ENCODE results near the gene SLC27A3. TPM values are rescaled to one million over a fixed set of nuclear protein-coding genes. Genes with fewer than 3 reads are reported as not detected.
"Not testable (repeated sequence)": the region's sequence is repeated elsewhere in the genome, so short reads cannot be mapped to it uniquely, and the experiment has no call there.

Gene SLC27A3
- total RNA-seq, 1 donor from 2014 or later = 5.1 TPM

GRCh38 chr1:153764310-153764709 is 10.9 kb upstream of the SLC27A3 start:
- DNase-seq (ENCODE audit: low read depth) = no peak
- H3K4me3 ChIP-seq (ENCODE audit: low read depth, low read length) = no peak overlapping the region
- TF ChIP-seq CTCF (conservative IDR thresholded peaks at IDR 0.05; ENCODE audit: low read depth, low read length) = no peak

GRCh38 chr1:153766663-153767062 is 8.5 kb upstream of the SLC27A3 start:
- not testable (repeated sequence) for H3K4me3 ChIP-seq (ENCODE audit: low read depth, low read length); DNase-seq (ENCODE audit: low read depth)

- TF ChIP-seq CTCF (conservative IDR thresholded peaks at IDR 0.05; ENCODE audit: low read depth, low read length) = no peak
- DNase-seq (ENCODE audit: low read depth) = no peak
- no peak overlapping the region for H3K4me3 ChIP-seq (ENCODE audit: low read depth, low read length)
These were observed 7.7 kb upstream of the SLC27A3 start for GRCh38 chr1:153767519-153767918.

GRCh38 chr1:153768316-153769181 is 6.7 kb upstream of the SLC27A3 start:
- DNase-seq (ENCODE audit: low read depth) = no peak
- H3K4me3 ChIP-seq (ENCODE audit: low read depth, low read length) = no peak overlapping the region
- no peak for TF ChIP-seq CTCF (conservative IDR thresholded peaks at IDR 0.05; ENCODE audit: low read depth, low read length)

- no peak for DNase-seq (ENCODE audit: low read depth)
- H3K4me3 ChIP-seq (ENCODE audit: low read depth, low read length) = no peak overlapping the region
- TF ChIP-seq CTCF (conservative IDR thresholded peaks at IDR 0.05; ENCODE audit: low read depth, low read length) = no peak
These were observed 6.0 kb upstream of the SLC27A3 start for GRCh38 chr1:153769221-153769620.

- DNase-seq (ENCODE audit: low read depth) = no peak
- no peak overlapping the region for H3K4me3 ChIP-seq (ENCODE audit: low read depth, low read length)
- no peak for TF ChIP-seq CTCF (conservative IDR thresholded peaks at IDR 0.05; ENCODE audit: low read depth, low read length)
These were observed 4.4 kb upstream of the SLC27A3 start for GRCh38 chr1:153770797-153771196.

GRCh38 chr1:153771261-153771660 is 3.9 kb upstream of the SLC27A3 start:
- no peak for TF ChIP-seq CTCF (conservative IDR thresholded peaks at IDR 0.05; ENCODE audit: low read depth, low read length)
- H3K4me3 ChIP-seq (ENCODE audit: low read depth, low read length) = no peak overlapping the region
- DNase-seq (ENCODE audit: low read depth) = no peak
